HEK293 (cell line): ENCODE results near the gene ARMH4.

Source experiments
- CTCF ChIA-PET: fragments of 350-600 bp; formaldehyde crosslinking; extraction: SDS; loops from one replicate; lab custom pipeline; 2021; ENCODE audit warnings: antibody characterized with exemption; lab: Yijun Ruan, JAX
- POLR2A ChIA-PET: fragments of 300-600 bp; formaldehyde crosslinking; extraction: SDS; loops from one replicate; lab custom pipeline; 2020; ENCODE audit warnings: antibody characterized with exemption, inconsistent platforms; lab: Yijun Ruan, JAX
- H3K27ac ChIP-seq: fragments of 200-500 bp; sonication (Bioruptor generic); 2 replicates; pipeline ENCODE4 v1.5.1; 2014; ENCODE audit warnings: low read depth, low read length, control low read depth, inconsistent platforms; ENCODE audit errors: extremely low read depth
- H3K36me3 ChIP-seq, 2 experiments: fragments of 200-500 bp in 1 of 2; sonication (Bioruptor generic) in 1 of 2; 1 replicate in 1 of 2; 2 replicates in 1 of 2; pipeline ENCODE4 v1.5.1; 2014 to 2017; ENCODE audit warnings: inconsistent platforms in 2 of 2, low read length in 2 of 2; ENCODE audit not compliant: control insufficient read depth in 2 of 2, insufficient read depth in 1 of 2
- H3K4me1 ChIP-seq: fragments of 200-500 bp; sonication (Bioruptor generic); 2 replicates; pipeline ENCODE4 v1.5.1; 2014; ENCODE audit warnings: mild to moderate bottlenecking, low read length, inconsistent platforms; ENCODE audit not compliant: control insufficient read depth, insufficient read depth
- H3K4me3 ChIP-seq: 2 replicates; pipeline ENCODE4 v1.5.1; 2011; ENCODE audit warnings: low read depth, mild to moderate bottlenecking, control low read depth, low read length, moderate library complexity
- H3K9me3 ChIP-seq: fragments of 200-500 bp; sonication (Bioruptor generic); 2 replicates; pipeline ENCODE4 v1.5.1; 2014; ENCODE audit warnings: low read depth, low read length, inconsistent platforms; ENCODE audit not compliant: control insufficient read depth, insufficient read depth
- GLI4 ChIP-seq: fragments of 450-650 bp; formaldehyde crosslinking; IDR thresholded peaks from 2 replicates; pipeline ENCODE4 v1.5.1; 2016; ENCODE audit warnings: missing biosample characterization, missing genetic modification characterization
- HOXD13 ChIP-seq: sonication (generic); formaldehyde crosslinking; IDR thresholded peaks from 2 replicates; pipeline ENCODE4 v1.8.0; 2022; ENCODE audit warnings: missing genetic modification reagents, borderline replicate concordance
- KLF1 ChIP-seq: fragments of 450-650 bp; formaldehyde crosslinking; IDR thresholded peaks from 2 replicates; pipeline ENCODE4 v1.5.1; 2016; ENCODE audit warnings: missing biosample characterization, missing genetic modification characterization
- KLF9 ChIP-seq: fragments of 450-650 bp; formaldehyde crosslinking; IDR thresholded peaks from 2 replicates; pipeline ENCODE4 v1.5.1; 2016; ENCODE audit warnings: missing biosample characterization, missing genetic modification characterization, low read depth
- PRDM1 ChIP-seq: fragments of 450-650 bp; formaldehyde crosslinking; IDR thresholded peaks from 2 replicates; pipeline ENCODE4; 2016; ENCODE audit warnings: missing biosample characterization, missing genetic modification characterization
- PRDM6 ChIP-seq: fragments of 450-650 bp; formaldehyde crosslinking; IDR thresholded peaks from 2 replicates; pipeline ENCODE4 v1.5.1; 2017; ENCODE audit warnings: missing biosample characterization, missing genetic modification characterization
- SETDB1 ChIP-seq: IDR thresholded peaks from one replicate; pipeline ENCODE4 v1.6.1; 2017; ENCODE audit warnings: mild to moderate bottlenecking, low read length, moderate library complexity, mixed read lengths; ENCODE audit not compliant: insufficient read length
- SP2 ChIP-seq: fragments of 450-650 bp; formaldehyde crosslinking; IDR thresholded peaks from 2 replicates; pipeline ENCODE4 v1.5.1; 2016; ENCODE audit warnings: missing biosample characterization, missing genetic modification characterization
- TSHZ1 ChIP-seq: fragments of 450-650 bp; formaldehyde crosslinking; IDR thresholded peaks from 2 replicates; pipeline ENCODE4 v1.5.1; 2016; ENCODE audit warnings: missing biosample characterization, missing genetic modification characterization, borderline replicate concordance
- WT1 ChIP-seq: fragments of 450-650 bp; formaldehyde crosslinking; IDR thresholded peaks from 2 replicates; pipeline ENCODE4 v1.5.1; 2016; ENCODE audit warnings: missing biosample characterization, missing genetic modification characterization
- ZBTB20 ChIP-seq: fragments of 450-650 bp; formaldehyde crosslinking; IDR thresholded peaks from 2 replicates; pipeline ENCODE4 v1.5.1; 2016; ENCODE audit warnings: missing biosample characterization, missing genetic modification characterization
- ZBTB49 ChIP-seq: fragments of 450-650 bp; formaldehyde crosslinking; IDR thresholded peaks from 2 replicates; pipeline ENCODE4 v1.5.1; 2016; ENCODE audit warnings: missing biosample characterization, missing genetic modification characterization, low read depth
- ZNF146 ChIP-seq: fragments of 450-650 bp; formaldehyde crosslinking; IDR thresholded peaks from 2 replicates; pipeline ENCODE4 v1.5.1; 2016; ENCODE audit warnings: missing biosample characterization, missing genetic modification characterization
- ZNF2 ChIP-seq: fragments of 450-650 bp; formaldehyde crosslinking; IDR thresholded peaks from 2 replicates; pipeline ENCODE4 v1.5.1; 2016; ENCODE audit warnings: missing biosample characterization, missing genetic modification characterization
- ZNF274 ChIP-seq, 2 experiments: fragments of 200-500 bp in 1 of 2; fragments of 450-650 bp in 1 of 2; sonication (Bioruptor generic) in 1 of 2; formaldehyde crosslinking in 1 of 2; IDR thresholded peaks; 2 replicates each; pipeline versions ENCODE4 v1.5.1 to v1.6.1; 2014 to 2016; ENCODE audit warnings: borderline replicate concordance in 1 of 2, inconsistent platforms in 1 of 2, low read length in 1 of 2, missing biosample characterization in 1 of 2, missing genetic modification characterization in 1 of 2
- ZNF280D ChIP-seq: fragments of 450-650 bp; formaldehyde crosslinking; IDR thresholded peaks from 2 replicates; pipeline ENCODE4 v1.5.1; 2016; ENCODE audit warnings: missing biosample characterization, missing genetic modification characterization
- ZNF514 ChIP-seq: fragments of 450-650 bp; formaldehyde crosslinking; IDR thresholded peaks from 2 replicates; pipeline ENCODE4 v1.5.1; 2016; ENCODE audit warnings: missing biosample characterization, missing genetic modification characterization
- ZNF518A ChIP-seq: fragments of 450-650 bp; formaldehyde crosslinking; conservative IDR thresholded peaks from 2 replicates; pipeline ENCODE4 v1.5.1; 2016; ENCODE audit warnings: low read depth, missing biosample characterization, missing genetic modification characterization
- ZNF621 ChIP-seq: fragments of 450-650 bp; formaldehyde crosslinking; IDR thresholded peaks from 2 replicates; pipeline ENCODE4 v1.5.1; 2017; ENCODE audit warnings: missing biosample characterization, missing genetic modification characterization
- ZNF626 ChIP-seq: fragments of 450-650 bp; sonication (Bioruptor Pico); formaldehyde crosslinking; IDR thresholded peaks from 2 replicates; pipeline ENCODE4 v1.5.1; 2018; ENCODE audit warnings: missing biosample characterization, missing genetic modification characterization, inconsistent platforms
- ZNF747 ChIP-seq: fragments of 450-650 bp; formaldehyde crosslinking; IDR thresholded peaks from 2 replicates; pipeline ENCODE4 v1.5.1; 2016; ENCODE audit warnings: missing biosample characterization, missing genetic modification characterization
- ZSCAN23 ChIP-seq: fragments of 450-650 bp; formaldehyde crosslinking; IDR thresholded peaks from 2 replicates; pipeline ENCODE4 v1.5.1; 2016; ENCODE audit warnings: missing biosample characterization, missing genetic modification characterization

ARMH4 gene

GRCh38 chr14:58089612-58090011 is 62.4 kb downstream of the ARMH4 start (continued):
- TF ChIP-seq TSHZ1 (tag by site-specific recombination) (no peak), ZNF274 (IDR thresholded peaks at IDR 0.05; ENCODE audit: low read length) (no peak), ZNF274 (tag by site-specific recombination; IDR thresholded peaks at IDR 0.05; ENCODE audit: borderline replicate concordance) (no peak), KLF9 (no peak), ZBTB49 (no peak), PRDM6 (tag by site-specific recombination) (no peak), ZNF518A (no peak), ZNF2 (tag by site-specific recombination) (no peak), ZNF747 (tag by site-specific recombination) (no peak), ZBTB20 (tag by site-specific recombination) (no peak), WT1 (tag by site-specific recombination) (no peak)

- TF ChIP-seq ZNF514 (tag by site-specific recombination) (no peak), ZNF626 (no peak), ZNF146 (tag by site-specific recombination) (no peak), ZSCAN23 (no peak), SETDB1 (no peak), ZNF621 (tag by site-specific recombination) (no peak), GLI4 (tag by site-specific recombination) (no peak), HOXD13 (CRISPR knock-in tag) (no peak), PRDM1 (tag by site-specific recombination) (no peak), KLF1 (tag by site-specific recombination) (no peak), SP2 (tag by site-specific recombination) (no peak), ZNF280D (tag by site-specific recombination) (no peak)
- Histone ChIP-seq H3K4me1 (no peaks in the 10 kb centered on the region), H3K36me3 (no peaks in the 10 kb centered on the region), H3K9me3 (no peaks in the 10 kb centered on the region), H3K27ac (no peak overlapping the region), H3K4me3 (no peak overlapping the region)
- CTCF ChIA-PET: interaction anchor here (0.5 to 1.5 kb wide), 6 partner anchors 11 to 284 kb away, joined by 3 to 6 read pairs (median 3); no protein-coding TSS in a partner anchor
- POLR2A ChIA-PET: no interaction called here
These were observed 63.1 kb downstream of the ARMH4 start for GRCh38 chr14:58088961-58089360.
